NCI-H748 treated with DMSO at 0.1 percent for 48 hours (cell line): Measurements from ENCODE around the gene DDX19B.
A peak's percentile ranks its signal among the peaks of the same experiment; 100 is the strongest.
"Not testable (repeated sequence)": the region's sequence is repeated elsewhere in the genome, so short reads cannot be mapped to it uniquely, and the experiment has no call there.

Source experiments
- DNase-seq: peaks from one replicate; lab custom pipeline; 2025; lab: John Stamatoyannopoulos, UW

Gene DDX19B

DNA sequence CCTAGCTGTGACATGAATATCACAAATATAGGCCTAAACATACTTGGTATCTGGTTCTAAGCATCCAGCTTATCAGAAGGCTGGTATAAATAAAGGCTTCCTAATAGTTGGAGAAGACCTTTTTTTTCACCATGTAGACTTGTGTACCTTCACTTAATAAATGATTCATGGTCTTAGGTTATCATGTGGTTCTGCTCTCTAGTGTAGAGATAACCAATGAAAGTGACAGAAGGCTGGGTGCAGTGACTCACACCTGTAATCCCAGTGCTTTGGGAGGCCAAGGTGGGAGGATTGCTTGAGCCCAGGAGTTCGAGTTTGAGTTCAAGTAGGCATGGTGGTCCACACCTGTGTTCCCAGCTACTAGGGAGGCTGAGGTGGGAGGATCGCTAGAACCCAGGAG, 50.8 kb downstream of the DDX19B start:
- no peak for DNase-seq

DNA sequence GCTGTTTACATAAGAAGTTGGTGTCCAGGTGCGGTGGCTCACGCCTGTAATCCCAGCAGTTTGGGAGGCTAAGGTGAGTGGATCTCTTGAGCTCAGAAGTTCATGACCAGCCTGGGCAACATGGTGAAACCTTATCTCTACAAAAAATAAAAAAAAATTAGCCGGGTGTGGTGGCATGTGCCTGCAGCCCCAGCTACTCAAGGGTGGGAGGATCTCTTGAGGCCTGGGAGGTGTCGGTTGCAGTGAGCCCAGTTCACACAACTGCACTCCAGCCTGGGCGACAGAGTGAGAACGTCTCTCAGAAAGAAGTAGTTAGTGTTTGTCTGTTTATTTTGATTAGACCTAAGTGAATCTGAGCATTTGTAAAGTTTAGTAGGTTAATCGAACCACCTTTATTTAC, 60.6 kb downstream of the DDX19B start:
- DNase-seq, result no peak

DNA sequence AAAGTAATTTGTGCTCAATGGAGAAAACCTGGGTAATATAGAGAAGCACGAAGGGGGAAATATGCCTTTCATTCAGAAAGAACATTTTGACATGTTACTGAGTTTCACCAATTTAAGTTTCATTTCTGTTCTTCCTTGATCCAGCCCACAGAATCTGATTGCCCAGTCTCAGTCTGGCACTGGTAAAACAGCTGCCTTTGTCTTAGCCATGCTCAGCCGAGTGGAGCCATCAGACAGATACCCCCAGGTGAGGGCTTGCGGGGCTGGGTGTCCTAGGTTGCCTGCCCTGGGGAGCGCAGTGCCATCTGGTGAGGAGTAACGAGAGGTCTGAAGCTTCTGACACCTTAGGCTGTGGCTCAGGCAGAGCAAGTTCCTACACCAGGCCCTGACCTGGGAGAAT, 65.4 kb downstream of the DDX19B start:
- DNase-seq, result no peak

DNA sequence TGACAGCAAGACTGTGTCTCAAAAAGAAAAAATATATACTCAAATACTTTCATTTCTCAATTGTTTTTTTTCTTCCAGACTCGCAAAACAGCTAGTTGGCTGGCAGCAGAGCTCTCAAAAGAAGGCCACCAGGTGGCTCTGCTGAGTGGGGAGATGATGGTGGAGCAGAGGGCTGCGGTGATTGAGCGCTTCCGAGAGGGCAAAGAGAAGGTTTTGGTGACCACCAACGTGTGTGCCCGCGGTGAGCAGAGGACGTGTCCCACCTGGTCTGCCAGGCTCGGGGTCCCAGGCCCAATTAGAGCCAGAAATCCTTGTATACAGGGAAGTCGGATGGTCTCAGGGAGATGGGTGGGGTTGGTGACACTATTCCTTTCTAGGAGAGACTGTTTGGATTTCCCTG, 71.2 kb downstream of the DDX19B start:
- not testable (repeated sequence) for DNase-seq

DNA sequence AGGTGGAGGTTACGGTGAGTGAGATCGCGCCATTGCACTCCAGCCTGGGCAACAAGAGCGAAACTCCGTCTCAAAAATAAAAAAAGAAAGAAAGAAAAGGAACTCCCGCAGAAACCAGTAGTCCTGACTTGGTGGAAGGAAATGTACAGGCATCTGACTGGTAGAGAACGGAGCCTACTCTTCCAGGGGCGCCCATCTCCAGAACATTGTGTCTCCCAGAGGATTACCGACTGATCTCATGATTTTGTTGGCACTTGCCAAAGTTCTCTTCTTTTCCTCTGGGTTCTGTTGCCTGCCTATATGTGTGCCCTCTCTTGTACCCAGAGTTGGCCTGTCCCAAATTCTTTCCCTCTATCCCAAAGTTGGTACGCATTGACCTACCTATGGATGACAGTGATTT, 71.9 kb downstream of the DDX19B start:
- DNase-seq, result no peak

DNA sequence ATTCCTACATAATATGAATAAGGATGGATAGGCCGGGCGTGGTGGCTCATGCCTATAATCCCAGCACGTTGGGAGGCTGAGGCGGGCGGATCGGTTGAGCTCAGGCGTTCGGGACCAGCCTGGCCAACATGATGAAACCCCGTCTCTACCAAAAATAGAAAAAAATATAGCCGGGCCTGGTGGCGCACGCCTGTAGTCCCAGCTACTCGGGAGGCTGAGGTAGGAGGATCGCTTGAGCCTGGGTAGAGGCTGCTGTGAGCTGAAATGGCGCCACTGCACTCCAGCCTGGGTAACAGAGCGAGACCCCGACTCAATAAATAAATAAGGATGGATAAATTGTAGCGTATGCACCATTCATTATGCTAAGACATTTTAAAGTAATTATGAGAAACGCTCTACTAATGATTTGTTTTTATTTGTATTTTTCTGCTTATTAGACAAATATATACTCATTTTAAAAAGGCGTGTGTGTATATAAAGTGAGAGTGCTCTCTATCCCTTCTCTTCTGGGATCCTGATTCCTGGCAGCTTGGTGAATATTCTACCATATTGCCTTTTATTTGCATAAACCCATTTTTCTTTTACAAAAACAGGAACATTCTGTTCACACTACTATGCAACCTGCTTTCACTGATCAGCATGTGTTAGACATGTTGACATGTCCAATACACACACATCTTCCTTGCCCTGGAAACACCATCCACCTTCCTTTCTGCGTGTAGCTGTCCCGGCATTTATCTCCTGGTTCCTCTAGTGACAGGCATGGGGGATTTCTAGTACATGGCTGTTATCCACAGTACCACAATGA, 74.1 kb downstream of the DDX19B start:
- DNase-seq, result no peak

DNA sequence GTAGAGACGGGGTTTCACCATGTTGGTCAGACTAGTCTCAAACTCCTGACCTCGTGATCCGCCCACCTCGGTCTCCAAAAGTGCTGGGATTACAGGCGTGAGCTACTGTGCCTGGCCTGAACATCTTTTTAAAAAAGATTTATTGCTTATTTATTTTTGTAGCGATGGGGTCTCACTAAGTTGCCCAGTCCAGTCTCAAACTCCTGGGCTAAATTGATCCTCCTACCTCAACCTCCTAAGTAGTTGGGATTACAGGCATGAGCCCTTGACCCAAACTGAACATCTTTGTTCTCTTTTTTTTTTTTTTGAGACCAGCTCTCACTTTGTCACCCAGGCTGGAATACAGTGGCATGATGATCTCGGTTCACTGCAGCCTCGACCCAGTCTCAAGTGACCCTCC, 75.2 kb downstream of the DDX19B start:
- DNase-seq, result no peak

DNA sequence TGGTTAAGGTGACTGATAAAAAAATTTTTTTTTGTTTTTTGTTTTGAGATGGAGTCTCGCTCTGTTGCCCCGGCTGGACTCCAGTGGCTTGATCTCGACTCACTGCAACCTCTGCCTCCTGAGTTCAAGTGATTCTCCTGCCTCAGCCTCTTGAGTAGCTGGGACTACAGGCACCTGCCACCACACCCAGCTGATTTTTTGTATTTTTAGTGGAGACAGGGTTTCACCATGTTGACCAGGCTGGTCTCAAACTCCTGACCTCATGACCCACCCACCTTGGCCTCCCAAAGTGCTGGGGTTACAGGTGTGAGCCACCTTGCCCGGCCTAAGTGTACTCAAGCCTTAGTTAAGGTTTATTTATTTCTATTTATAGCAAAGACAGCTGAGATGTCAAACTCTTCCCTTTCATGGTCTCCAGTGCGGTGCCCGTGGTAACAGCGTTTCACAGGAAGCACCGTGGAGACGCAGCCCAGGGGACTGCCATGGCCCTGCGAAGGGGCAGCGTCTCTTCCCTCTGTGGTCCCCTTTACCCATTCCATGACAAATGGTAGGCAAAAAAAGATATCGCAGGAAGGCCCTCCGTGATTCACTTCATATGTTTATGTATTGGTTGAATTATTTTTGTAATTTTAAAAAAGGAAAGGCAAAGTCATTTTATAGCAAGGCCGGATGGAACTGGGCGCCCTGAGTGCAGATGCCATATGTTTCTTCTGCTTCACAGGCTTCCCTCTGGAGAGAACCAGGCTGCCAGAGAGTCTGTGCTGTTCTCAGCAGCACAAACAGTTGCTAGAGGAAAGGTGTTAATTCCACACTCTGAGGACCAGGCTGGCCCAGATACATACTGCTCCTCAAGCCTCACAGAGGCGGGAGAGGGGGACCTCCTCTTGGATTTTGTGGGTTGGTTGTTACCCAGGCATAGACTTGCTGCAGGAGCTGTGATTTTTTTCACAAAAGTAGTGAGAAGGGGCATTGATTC, 76.9 kb downstream of the DDX19B start:
- no peak for DNase-seq

DNA sequence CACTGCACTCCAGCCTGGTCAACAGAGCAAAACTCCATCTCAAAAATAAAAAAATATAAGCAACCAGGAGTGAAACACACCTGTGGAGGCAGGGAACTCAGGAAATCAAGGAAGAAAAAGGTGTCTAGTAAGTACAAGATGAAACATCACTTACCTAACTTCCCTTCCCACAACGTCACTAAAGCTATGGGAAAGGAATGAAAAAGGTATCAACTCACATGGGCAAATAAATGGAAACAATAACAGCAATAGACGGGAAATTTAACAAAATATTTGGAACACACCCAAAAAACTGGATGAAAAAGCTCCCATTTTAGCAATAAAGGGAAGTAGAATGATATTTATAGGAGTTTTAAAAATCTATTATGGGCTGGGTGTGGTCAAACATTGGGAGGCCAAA, 78.8 kb downstream of the DDX19B start:
- no peak for DNase-seq

DNA sequence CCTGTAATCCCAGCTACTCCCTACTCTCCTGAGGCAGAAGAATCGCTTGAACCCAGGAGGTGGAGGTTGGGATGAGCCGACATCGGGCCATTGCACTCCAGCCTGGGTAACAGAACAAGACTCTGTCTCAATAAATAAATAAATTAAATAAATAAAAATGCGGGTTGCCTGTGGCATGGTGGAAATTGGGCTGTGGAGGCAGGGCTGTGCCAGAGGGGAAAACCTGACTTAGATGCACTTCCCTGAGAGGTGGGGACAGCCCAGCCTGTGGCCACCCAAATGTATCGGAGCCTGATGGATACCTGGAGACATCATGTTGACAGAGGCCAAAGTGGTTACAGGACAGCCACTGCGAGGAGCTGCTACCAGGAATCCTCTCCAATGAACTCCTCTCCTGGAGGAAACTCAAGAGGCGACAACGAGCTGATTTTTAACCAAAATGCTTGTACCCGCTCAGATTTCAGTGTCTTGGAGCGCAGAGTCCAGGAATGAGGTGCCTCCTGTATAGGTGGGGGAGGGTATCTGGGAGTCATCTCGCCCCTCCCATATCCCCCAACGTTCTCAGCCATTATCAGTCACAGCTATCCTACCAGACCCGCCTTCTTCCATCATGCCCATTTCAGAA, 80.0 kb downstream of the DDX19B start:
- no peak for DNase-seq

DNA sequence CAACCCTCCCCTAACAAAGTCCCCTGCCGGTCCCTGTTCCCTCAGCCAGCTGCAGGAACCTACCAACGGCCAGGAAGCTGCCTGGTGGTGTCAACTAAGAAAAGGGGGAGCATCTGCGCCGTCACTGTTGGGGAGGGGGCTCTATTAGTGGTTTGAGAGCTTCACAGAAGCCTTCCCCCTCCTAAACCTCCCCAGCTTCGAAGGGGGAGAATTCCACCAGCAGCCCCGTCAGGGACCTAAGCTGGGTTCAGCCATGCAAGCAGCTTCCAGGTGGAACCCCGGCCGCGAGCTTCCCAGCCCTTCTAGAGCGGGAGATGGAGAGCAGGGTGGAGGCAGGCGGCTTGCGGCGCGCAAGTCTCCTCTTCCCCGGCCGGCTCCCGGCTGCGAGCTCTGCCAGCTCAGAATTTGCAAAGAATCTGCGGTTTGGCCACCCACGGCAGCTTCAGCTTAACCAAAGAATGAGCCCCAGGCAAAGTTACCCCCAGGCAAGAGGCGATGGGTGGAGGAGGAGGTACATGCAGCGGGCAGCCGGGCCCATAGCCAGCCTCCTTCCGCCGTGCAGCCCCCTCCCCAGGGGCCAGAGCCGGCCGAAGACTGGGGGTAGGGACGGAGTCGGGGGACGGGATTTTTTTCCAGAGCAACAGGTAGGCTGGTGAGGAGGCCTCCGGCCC, 81.4 kb downstream of the DDX19B start:
- DNase-seq, result no peak

DNA sequence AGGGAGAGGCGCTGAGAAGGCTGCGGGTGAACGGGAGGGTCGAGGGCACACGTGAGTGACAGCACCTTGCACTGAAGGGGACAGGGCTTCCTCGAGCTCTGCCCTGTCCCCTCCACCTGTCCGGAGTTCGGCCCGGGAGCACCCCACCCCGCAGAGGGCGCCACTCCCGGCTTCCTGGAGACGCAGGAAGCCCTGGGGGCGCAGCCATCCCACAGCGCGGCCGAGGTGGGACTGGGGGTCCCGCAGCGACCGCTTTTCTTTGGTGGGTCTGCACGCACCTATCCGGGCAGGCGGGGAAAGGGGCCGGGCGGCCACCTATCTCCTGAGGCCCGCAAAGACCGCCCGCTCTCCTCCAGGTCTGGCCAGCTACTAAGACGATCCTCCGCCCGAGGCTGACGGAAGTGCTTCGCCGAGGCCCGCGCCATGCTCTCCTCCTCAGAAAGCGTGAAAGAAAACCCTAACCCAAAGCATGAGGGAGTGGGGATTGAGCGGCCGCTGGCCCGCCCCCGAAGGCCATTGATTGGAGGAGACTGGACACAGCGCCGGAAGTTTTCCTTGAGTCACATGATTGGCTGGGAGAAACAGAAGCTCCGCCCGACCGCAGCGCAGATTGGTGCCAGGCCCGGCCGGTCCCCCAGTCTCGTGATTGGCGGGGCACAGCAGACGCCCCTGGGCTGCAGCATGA, 82.1 kb downstream of the DDX19B start:
- peak; percentile 89 for DNase-seq

DNA sequence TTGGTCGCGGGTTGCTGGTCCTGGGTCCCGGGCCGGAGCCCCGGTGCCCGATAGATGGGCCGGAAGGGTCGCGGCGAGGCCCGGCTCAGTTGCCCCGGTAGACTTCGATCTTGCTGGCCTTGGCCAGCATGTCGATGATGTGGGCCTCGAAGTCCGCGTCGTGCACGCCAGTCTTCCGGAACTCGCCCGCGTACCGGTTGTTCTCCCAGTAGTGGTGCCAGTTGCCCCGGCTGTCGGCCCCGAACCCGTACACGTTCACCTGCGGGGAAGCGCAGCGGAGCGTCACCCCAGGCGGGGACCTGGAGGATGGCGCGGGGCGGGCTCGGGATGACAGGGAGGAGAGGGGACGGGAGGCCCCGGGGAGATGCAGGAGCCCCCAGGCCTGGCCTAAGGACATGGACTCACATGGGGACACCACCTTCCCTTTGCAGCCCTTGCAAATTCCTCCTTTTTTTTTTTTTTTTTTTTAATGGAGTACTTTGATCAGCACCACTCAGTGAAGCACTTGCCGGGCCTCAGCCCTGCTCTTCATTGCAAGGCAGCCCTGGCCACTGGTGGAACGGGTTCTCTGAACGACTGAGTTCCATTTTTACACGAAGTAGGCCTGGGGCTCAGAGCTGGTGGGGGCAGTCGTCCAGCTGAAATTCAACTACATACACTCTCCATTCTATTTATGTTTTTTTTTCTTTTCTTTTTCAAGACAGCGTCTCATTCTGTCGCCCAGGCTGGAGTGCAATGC, 82.8 kb downstream of the DDX19B start:
- DNase-seq, result no peak

DNA sequence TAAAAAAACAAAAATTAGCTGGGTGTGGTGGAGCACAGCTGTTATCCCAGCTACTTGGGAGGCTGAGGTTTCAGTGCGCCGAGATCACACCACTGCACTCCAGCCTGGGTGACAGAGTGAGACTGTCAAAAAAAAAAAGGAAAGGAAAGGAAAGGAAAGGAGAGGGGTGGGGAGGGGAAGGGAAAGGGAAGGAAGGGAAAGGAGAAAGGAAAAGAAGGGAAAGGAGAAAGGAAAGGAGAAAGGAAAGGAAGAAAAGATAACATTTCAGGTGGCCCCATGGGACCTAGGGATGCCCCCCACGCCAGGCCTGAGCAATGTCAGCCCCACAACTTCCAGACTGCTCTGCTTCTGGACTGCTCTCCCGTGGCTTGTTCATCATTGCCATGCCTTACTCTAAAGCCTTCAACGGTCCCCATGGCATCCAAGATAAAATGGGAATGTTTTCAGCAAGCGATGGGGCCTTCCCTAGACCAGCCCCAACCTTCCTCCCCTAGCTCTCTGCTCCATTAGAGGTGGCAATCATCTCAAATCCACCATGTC, 84.5 kb downstream of the DDX19B start:
- DNase-seq, result no peak
